Measurements from ENCODE around the gene MPO.
A peak's percentile ranks its signal among the peaks of the same experiment; 100 is the strongest.

Gene MPO

GRCh38 chr17:58264407-58265103 is 16.2 kb downstream of the MPO start:
- DNase-seq (ENCODE audit: low spot score): no peak

GRCh38 chr17:58263773-58264172 is 17.0 kb downstream of the MPO start:
- DNase-seq (ENCODE audit: low spot score): no peak

- DNase-seq (ENCODE audit: low spot score): no peak
Observed at GRCh38 chr17:58262149-58262548, 18.6 kb downstream of the MPO start.

DNA sequence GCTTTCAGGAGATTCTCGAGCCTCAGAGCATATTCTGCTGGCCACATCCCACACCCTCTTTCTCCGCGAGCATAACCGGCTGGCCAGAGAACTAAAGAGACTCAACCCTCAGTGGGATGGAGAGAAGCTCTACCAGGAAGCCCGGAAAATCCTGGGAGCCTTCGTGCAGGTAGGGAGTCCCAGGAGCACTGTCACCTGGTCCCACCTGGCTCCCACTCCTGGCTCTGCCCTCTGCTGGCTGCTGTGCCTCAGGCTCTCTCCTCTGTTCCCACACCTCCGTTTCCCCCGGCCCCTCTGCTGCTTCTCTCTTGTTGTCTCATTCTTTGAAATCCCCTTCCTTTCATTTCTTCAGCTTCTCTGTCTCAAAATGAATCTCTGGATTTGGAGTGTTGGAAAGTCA is 25.9 kb downstream of the MPO start:
- no peak for DNase-seq (ENCODE audit: low spot score)

- DNase-seq (ENCODE audit: low spot score): no peak
Observed at GRCh38 chr17:58253082-58253481, 27.7 kb downstream of the MPO start.

DNA sequence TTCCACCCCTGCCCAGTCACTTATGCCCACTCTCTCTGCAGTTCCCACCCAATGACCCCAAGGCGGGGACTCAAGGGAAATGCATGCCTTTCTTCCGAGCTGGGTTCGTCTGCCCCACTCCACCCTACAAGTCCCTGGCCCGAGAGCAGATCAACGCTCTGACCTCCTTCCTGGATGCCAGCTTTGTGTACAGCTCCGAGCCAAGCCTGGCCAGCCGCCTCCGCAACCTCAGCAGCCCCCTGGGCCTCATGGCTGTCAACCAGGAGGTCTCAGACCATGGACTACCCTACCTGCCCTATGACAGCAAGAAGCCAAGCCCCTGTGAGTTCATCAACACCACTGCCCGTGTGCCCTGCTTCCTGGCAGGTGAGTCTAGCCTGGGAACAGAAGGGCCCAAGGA is 28.6 kb downstream of the MPO start:
- DNase-seq (ENCODE audit: low spot score): no peak

GRCh38 chr17:58250344-58251011 is 30.3 kb downstream of the MPO start:
- no peak for DNase-seq (ENCODE audit: low spot score)

- DNase-seq (ENCODE audit: low spot score): peak; percentile 95
Observed at GRCh38 chr17:58249270-58250133, 31.2 kb downstream of the MPO start.

DNA sequence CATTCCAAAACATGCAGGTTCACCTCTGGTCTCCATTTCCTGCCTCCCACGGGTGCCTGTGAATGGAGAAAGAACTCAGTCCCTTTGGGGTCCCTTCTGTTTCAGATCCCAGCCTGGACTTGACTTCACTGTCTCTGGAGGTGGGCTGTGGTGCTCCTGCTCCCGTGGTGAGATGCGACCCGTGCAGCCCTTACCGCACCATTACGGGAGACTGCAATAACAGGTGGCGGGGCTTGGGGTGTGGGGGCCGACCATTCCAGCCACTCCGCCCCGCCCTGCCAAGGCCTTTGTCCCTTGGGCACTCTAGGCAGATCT is 31.8 kb downstream of the MPO start:
- DNase-seq (ENCODE audit: low spot score): no peak

DNA sequence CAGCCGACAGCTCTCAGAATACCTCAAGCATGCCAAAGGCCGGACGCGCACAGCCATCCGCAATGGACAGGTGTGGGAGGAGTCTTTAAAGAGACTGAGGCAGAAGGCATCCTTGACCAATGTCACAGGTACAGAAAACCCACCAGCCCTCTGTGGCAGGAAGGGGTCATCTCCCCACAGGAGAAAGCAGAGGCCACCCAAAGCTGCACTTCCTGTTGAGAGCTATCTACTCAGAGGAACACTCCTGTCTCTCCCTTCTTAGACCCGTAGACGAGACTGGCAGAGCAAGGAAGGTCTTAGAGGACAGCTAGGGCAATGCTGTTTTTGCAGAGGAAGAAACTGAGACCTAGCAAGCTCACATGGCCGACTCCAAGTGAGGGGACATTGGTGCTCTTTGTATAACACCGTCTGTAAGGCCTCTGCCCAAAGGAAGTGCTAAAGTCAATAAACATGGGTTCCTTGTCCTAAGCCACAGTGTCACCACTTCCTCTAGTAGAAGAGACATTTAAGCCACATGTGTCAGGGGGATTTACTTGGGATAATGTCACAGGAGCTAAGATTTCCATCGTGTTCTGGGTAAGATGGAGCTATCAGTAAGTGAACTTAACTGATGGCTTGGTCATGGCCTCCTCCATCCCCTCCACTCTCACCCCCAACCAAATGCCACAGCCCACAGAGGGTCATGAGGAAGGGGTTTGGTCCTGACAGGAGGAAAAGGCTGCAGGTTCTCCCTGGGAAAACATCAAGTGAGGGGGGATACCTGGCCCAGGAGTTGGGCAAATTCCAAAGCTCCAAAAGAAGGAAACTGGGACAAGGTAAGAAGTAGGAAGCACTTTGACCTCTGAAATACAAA is 33.0 kb downstream of the MPO start:
- no peak for DNase-seq (ENCODE audit: low spot score)

DNA sequence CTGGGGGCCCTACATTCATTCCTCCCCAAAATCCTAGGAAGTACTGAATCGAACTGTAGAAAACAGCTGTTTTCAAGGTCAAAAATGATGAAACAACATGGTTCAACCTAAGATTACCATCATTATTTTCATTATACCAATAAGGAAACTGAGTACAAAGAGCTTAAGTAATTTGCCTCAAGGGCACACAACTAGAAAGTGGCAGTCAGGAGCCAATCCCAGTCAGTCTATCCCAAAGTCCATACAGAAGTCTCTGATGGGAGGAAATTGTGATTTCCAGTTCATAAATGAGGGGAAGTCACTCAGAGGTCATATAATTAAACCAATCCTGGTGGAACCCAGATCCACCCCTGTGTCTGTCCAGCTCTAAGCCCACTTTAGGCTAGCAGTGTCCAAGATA is 34.0 kb downstream of the MPO start:
- DNase-seq (ENCODE audit: low spot score): no peak

GRCh38 chr17:58246104-58246740 is 34.5 kb downstream of the MPO start:
- DNase-seq (ENCODE audit: low spot score): no peak

DNA sequence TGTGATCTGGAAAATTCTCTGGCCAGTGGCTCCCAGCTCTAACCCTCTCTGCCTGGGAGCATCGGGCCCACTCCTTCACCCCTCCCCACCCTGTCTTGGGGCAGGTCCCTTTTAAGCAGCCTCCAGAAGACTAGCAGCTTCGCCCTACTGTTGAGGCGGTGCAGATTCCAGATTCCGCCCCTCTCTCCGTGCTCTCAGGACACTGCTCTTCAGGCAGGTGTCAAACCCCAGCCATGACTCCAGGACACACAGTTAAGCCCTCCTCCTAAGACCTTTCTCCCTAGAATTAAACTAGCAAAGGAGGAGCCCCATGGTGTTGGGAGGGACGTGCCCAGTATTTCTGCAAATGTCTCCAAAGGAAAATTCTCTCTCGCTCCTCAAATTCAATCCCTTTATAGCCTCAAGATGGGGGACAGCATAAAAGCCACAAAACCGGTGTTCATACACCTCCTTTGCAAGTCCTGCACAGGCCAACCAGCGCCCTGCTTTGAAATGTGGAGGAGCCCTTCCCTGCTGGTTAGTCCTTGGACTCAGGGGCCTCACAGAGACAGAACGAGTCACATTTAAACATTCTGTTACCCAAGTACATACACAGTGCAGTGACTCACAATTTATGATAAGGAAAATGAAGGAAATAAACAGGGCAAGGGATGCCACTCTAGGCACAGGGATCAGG is 35.2 kb downstream of the MPO start:
- no peak for DNase-seq (ENCODE audit: low spot score)

- DNase-seq (ENCODE audit: low spot score): no peak
Observed at GRCh38 chr17:58244963-58245362, 35.8 kb downstream of the MPO start.

DNA sequence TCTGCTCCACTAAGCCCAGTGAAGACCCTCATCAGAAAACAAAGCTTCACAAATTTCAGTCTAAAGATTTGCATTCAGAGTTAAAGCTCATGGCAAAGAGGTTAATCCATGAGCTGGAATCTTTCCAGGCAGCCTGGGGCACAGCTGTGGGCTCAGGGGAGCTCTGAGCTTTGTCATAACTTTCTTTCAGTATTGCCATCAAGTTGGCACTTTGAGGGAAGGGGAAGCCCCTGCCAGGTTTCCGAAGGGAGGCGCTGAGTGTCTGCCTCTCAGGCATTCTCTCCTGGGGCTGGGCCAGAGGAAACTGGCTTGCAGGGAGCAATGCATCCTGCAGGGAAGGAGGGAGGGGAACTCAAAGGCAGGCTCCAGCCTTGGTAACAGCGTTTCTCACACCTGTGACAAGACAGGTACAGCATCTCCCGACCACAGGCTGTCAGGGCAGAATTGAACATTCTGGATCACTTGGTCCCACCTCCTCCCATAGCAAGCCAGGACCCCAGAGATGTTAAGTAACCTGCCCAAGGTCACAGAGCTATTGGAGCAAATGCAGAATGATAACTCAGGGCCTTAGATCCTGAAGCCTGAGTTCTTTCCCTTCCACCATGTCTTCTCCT is 38.5 kb downstream of the MPO start:
- no peak for DNase-seq (ENCODE audit: low spot score)

DNA sequence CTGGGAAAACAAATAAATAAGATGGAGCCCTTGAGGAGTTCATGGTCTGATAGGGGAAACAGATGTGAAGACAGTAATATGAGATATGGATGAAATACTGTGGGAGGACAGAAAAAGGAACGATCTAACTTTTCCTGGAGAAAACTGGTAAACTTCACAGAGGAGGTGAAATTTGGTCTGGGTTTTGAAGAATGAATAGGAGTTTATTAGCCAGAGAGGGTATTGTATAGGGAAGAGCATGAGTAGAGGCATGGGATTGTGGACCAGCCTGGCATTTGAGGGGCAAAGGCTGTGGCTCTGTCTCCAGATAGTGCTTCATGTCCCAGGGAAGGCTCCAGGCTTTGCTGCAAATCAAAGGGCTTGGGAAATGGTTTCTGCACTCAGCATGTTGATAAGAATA is 40.7 kb downstream of the MPO start:
- DNase-seq (ENCODE audit: low spot score): no peak

DNA sequence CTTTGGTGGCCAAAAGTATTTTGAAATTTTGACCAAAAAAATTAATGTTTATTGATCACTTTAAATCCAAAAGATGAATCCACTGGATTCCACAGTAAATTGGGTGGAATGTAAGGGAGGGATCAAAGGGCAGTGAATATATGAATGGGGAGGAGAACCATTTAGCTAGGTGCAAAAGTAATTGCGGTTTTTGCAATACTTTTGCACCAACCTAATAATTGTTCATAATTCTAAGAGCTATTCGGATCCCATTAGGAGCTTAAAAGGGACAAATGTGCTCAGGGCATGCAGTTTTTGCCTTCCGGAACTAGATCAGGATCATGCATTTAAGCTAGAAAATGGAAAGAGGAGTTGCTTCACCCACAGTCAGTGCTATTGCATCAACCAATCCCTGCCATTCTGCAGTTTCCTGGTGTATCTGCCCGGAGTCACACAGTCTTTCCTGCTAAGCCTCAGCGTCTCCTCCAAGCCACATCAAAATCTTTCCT is 42.5 kb downstream of the MPO start, which contains the start of gene LPO:
Gene LPO (plus strand): TSS at position 438 of the 488 bp plus-strand sequence. CDS start 4,396 bp downstream, outside the sequence.
- DNase-seq (ENCODE audit: low spot score): no peak

DNA sequence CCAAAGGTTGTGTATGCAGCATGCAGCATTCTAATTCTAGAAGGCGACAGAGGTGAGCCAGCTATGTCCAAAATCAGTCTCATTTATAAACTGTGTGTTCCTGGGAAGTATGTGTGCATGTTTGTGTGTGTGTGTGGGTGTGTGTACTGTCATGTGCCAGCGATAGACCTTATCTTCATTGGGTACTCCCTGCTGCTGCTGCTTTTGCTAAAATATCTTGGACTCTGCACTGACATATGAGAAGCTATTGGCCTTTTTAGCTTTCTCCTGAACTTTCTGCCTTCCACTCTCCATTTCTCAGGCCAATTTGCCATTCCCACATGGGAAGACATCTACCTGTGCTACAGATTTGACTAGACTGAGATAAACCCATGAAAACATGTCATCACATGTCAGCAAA is 44.3 kb downstream of the MPO start:
- no peak for DNase-seq (ENCODE audit: low spot score)

- DNase-seq (ENCODE audit: low spot score): no peak
Observed at GRCh38 chr17:58235821-58236220, 44.9 kb downstream of the MPO start.

DNA sequence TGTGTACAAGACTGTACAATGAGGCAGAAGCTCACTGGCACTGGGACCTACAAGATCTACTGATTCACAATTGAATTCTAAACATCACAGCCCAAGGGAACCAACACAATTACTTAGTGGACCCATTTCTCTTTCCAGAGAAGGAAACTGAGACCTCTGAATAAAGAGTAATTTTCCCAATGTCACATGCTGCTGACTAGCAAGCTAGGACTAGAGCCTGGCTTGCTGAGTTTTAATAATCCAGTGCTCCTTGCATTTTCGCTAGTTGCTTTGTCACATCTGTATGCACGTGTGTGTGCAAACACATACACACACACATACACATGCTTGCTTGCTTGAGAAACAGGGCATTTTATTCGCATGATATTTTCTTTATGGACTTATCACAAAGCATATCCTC is 46.2 kb downstream of the MPO start:
- DNase-seq (ENCODE audit: low spot score): no peak
